ENCODE data around the gene VWA1. TPM values are rescaled to one million over a fixed set of nuclear protein-coding genes. Genes with fewer than 3 reads are reported as not detected.
A peak's percentile ranks its signal among the peaks of the same experiment; 100 is the strongest.

VWA1 gene
- total and polyA plus RNA-seq, 4 donors: 18.3 to 81.3 (median 32.2) TPM

GRCh38 chr1:1400576-1401456, 34.7 kb upstream of the VWA1 start:
- H3K9ac ChIP-seq (ENCODE audit: low read depth in 1 of 2, low read length in 2 of 2): peak overlapping the region; percentile 75 to 82
- peaks cover 4 to 64% (median 54%) of the 10 kb centered on the region in 4 donors for H3K4me1 ChIP-seq (ENCODE audit: control insufficient read depth in 4 of 4, insufficient read depth in 4 of 4, low read length in 3 of 4)
- 42% methylated on average over 22 of the region's 22 CpGs for WGBS
- peak; percentile 65 for DNase-seq (ENCODE audit: low spot score)
- TF ChIP-seq GABPA (IDR thresholded peaks at IDR 0.05 in 1 of 2, conservative IDR thresholded peaks at IDR 0.05 in 1 of 2) (peak in 1 of 2 donors; percentile 86), FOXA1 (IDR thresholded peaks at IDR 0.05) (peak; percentile 91), JUND (IDR thresholded peaks at IDR 0.05) (peak in 1 of 2 donors; percentile 61), FOXA2 (IDR thresholded peaks at IDR 0.05) (peak; percentile 92), YY1 (IDR thresholded peaks at IDR 0.05) (peak; percentile 79), NR2F2 (IDR thresholded peaks at IDR 0.05) (no peak), ZBTB33 (IDR thresholded peaks at IDR 0.05) (peak; percentile 63), RAD21 (IDR thresholded peaks at IDR 0.05) (peak; percentile 48 to 49), ATF3 (IDR thresholded peaks at IDR 0.05) (no peak), MAX (IDR thresholded peaks at IDR 0.05) (peak; percentile 96), HNF4G (IDR thresholded peaks at IDR 0.05) (peak; percentile 90), CTCF (IDR thresholded peaks at IDR 0.05; ENCODE audit: low read depth, low read length, missing input control) (no peak), TAF1 (conservative IDR thresholded peaks at IDR 0.05) (peak; percentile 46), HNF4A (conservative IDR thresholded peaks at IDR 0.05) (peak; percentile 96 to 99), RXRA (IDR thresholded peaks at IDR 0.05) (peak; percentile 95 to 99), SP1 (IDR thresholded peaks at IDR 0.05) (peak; percentile 94), REST (IDR thresholded peaks at IDR 0.05) (peak; percentile 61), EGR1 (IDR thresholded peaks at IDR 0.05; ENCODE audit: low read depth in 2 of 2) (peak in 1 of 2 donors; percentile 69)
- no peaks in the 10 kb centered on the region for H3K9me3 ChIP-seq (ENCODE audit: control insufficient read depth in 4 of 4, low read length in 3 of 4)
- peak overlapping the region; percentile 92 to 99 (median 93) for H3K4me3 ChIP-seq (ENCODE audit: low read depth in 1 of 3, low read length in 3 of 3)
- no peaks in the 10 kb centered on the region for H3K27me3 ChIP-seq (ENCODE audit: control insufficient read depth in 4 of 4, insufficient read depth in 4 of 4, low read length in 3 of 4)
- H3K36me3 ChIP-seq (ENCODE audit: control insufficient read depth in 4 of 4, insufficient read depth in 3 of 4, low read depth in 1 of 4, low read length in 3 of 4): peaks cover 6 to 28% (median 20%) of the 10 kb centered on the region in 4 donors
- peak overlapping the region; percentile 75 to 83 for H3K27ac ChIP-seq (ENCODE audit: low read depth in 1 of 2, low read length in 2 of 2)

Data from liver (tissue), 9 donors.